Measurements from ENCODE around the gene EFNA5.

GRCh38 chr5:107408564-107408963 is 262.2 kb downstream of the EFNA5 start:
- TF ChIP-seq, protein P1, sequence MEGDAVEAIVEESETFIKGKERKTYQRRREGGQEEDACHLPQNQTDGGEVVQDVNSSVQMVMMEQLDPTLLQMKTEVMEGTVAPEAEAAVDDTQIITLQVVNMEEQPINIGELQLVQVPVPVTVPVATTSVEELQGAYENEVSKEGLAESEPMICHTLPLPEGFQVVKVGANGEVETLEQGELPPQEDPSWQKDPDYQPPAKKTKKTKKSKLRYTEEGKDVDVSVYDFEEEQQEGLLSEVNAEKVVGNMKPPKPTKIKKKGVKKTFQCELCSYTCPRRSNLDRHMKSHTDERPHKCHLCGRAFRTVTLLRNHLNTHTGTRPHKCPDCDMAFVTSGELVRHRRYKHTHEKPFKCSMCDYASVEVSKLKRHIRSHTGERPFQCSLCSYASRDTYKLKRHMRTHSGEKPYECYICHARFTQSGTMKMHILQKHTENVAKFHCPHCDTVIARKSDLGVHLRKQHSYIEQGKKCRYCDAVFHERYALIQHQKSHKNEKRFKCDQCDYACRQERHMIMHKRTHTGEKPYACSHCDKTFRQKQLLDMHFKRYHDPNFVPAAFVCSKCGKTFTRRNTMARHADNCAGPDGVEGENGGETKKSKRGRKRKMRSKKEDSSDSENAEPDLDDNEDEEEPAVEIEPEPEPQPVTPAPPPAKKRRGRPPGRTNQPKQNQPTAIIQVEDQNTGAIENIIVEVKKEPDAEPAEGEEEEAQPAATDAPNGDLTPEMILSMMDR (IDR thresholded peaks at IDR 0.05) = no peak
- TF ChIP-seq POLR2AphosphoS5 (IDR thresholded peaks at IDR 0.05; ENCODE audit: insufficient read depth in 1 of 2, low read depth in 1 of 2) = no peak

Measured in vagina (tissue), 2 donors.